ENCODE results near the gene SFTPD. TPM values are rescaled to one million over a fixed set of nuclear protein-coding genes. Genes with fewer than 3 reads are reported as not detected.

The SFTPD gene
- total and polyA plus RNA-seq, 7 donors, result 0.28 to 3.4 (median 1.1) TPM; not detected in 4

DNA sequence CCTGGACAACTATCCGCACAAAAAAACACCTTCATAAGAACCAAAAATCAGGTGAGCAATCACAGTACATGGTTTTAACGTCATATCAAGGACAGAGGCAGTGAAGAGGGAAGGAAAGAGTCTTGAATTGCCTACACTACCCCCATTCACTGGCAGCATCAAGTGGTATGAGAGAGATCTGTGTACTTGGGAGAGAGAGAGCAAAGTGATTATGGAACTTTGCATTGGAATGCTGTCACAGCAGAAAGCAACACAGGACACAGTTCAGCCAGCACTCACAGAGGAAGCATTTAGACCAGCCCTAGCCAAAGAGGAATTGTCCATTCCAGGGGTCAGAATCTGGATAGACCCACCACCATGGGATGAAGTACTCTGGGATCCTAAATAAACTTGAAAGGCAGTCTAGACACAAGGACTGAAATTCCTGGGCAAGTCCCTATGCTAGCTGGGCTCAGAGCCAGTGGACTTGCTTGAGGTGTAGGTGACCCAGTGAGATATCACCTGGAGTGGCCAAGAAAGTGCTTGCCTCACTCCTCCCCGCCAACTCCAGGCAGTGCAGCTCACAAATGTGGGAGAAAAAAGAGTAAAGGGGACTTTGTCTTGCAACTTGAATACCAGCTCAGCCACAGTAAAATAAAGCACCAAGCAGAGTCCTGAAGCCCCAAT, 30.5 kb upstream of the SFTPD start:
- H3K4me3 ChIP-seq, result no peak overlapping the region
- peaks cover 0 to 11% (median 5%) of the 10 kb centered on the region in 3 donors for H3K27me3 ChIP-seq
- no peak for DNase-seq
- no peaks in the 10 kb centered on the region for H3K36me3 ChIP-seq
- intact Hi-C loops (cut with DNase I), result no loop called here
- WGBS, 2 donors, result 78 to 93% methylated on average over 3 of the region's 3 CpGs
- TF ChIP-seq, protein P1, sequence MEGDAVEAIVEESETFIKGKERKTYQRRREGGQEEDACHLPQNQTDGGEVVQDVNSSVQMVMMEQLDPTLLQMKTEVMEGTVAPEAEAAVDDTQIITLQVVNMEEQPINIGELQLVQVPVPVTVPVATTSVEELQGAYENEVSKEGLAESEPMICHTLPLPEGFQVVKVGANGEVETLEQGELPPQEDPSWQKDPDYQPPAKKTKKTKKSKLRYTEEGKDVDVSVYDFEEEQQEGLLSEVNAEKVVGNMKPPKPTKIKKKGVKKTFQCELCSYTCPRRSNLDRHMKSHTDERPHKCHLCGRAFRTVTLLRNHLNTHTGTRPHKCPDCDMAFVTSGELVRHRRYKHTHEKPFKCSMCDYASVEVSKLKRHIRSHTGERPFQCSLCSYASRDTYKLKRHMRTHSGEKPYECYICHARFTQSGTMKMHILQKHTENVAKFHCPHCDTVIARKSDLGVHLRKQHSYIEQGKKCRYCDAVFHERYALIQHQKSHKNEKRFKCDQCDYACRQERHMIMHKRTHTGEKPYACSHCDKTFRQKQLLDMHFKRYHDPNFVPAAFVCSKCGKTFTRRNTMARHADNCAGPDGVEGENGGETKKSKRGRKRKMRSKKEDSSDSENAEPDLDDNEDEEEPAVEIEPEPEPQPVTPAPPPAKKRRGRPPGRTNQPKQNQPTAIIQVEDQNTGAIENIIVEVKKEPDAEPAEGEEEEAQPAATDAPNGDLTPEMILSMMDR (IDR thresholded peaks at IDR 0.05), result no peak
- TF ChIP-seq EP300 (IDR thresholded peaks at IDR 0.05), result no peak
- no peak overlapping the region for H3K27ac ChIP-seq
- H3K4me1 ChIP-seq, result peaks cover 0 to 19% (median 12%) of the 10 kb centered on the region in 4 donors
- H3K9me3 ChIP-seq, result peaks cover 0 to 5% (median 0%) of the 10 kb centered on the region in 4 donors

DNA sequence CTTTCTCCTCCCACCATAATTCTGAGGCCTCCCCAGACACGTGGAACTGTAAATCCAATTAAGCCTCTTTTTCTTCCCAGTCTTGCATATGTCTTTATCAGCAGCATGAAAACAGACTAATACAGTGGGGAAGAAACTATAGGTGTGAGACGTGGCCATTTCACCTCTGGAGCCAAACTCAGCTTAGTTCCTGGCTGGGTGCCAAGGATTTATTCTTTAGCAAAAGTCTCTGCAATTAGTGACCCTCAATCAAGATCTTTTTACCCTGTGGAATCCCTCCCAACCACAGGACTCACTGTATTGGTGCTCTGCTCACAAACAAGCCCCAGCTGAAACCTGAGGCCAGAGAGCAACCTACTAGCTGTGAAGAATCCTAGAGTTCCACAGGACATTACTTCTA, 28.1 kb upstream of the SFTPD start:
- H3K4me1 ChIP-seq, result peaks cover 0 to 6% (median 4%) of the 10 kb centered on the region in 4 donors
- WGBS, 2 donors, result 77 to 83% methylated on average over 2 of the region's 2 CpGs
- H3K36me3 ChIP-seq, result no peaks in the 10 kb centered on the region
- no peak for DNase-seq
- TF ChIP-seq, protein P1 (IDR thresholded peaks at IDR 0.05), result no peak
- TF ChIP-seq POLR2A (IDR thresholded peaks at IDR 0.05) (no peak), EP300 (IDR thresholded peaks at IDR 0.05) (no peak), POLR2AphosphoS5 (IDR thresholded peaks at IDR 0.05) (no peak)
- intact Hi-C loops (cut with DNase I), result no loop called here
- no peak overlapping the region for H3K4me3 ChIP-seq
- H3K27me3 ChIP-seq, result no peaks in the 10 kb centered on the region
- no peak overlapping the region for H3K27ac ChIP-seq
- H3K9me3 ChIP-seq, result peaks cover 0 to 5% (median 0%) of the 10 kb centered on the region in 4 donors

DNA sequence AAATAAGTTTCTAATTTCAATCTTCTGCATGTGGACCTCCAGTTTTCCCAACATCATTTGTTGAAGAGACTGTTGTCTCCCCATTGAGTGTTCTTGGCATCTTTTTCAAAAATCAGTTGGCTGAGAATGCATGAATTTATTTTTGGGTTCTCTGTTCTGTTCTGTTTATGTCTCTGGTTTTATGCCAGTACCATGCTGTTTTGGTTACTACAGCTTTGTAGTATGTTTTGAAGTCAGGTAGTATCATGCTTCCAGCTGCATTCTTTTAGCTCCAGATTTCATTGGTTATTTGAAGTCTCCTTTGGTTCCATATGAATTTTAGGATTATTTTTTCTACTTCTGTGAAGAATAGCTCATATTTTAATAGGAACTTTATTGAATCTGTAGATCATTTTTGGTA, 21.2 kb upstream of the SFTPD start:
- Histone ChIP-seq H3K27me3 (no peaks in the 10 kb centered on the region), H3K4me1 (no peaks in the 10 kb centered on the region), H3K4me3 (no peak overlapping the region), H3K27ac (no peak overlapping the region), H3K9me3 (peaks cover 0 to 4% (median 1%) of the 10 kb centered on the region in 4 donors), H3K36me3 (no peaks in the 10 kb centered on the region)
- no peak for DNase-seq
- intact Hi-C loops (cut with DNase I), result no loop called here
- TF ChIP-seq, protein P1 (IDR thresholded peaks at IDR 0.05), result no peak
- no peak for TF ChIP-seq POLR2A (IDR thresholded peaks at IDR 0.05)
- TF ChIP-seq EP300 (IDR thresholded peaks at IDR 0.05), result no peak
- TF ChIP-seq POLR2AphosphoS5 (IDR thresholded peaks at IDR 0.05), result no peak

DNA sequence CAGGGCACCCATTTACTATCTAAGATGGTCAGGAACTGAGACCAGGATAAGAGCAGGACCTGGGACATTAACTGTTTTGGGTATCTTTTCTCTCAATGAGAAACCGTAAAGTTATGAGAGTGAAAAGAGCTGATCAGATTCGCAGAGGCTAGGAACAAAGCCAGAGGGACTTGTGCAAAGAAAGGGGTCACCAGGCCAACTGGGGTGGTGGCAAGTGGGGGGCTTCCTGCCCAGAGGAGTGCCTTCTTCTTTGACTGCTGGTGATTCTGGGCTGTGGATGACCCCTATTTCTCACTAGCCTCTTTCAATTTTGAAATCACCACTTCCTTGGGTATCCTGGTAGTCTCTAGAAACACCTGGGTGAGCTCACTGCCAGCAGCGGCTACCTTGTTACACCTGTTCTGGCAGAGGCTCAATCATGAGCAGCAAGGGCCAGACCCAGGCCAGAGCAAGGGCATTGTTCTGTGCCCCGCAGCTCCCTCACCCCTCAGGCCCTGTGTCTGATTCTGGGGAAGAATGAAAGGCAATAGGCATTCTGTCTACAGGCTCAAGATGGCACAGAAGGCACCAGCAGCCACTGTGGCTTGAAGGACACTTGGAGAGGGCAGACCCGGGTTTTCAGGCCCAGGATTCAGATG, 999 bp downstream of the SFTPD start:
- intact Hi-C loops (cut with DNase I), result no loop called here
- WGBS, 2 donors, result 71 to 81% methylated on average over 5 of the region's 5 CpGs
- H3K27ac ChIP-seq, result no peak overlapping the region

More for the DNA sequence above, 999 bp downstream of the SFTPD start:
- TF ChIP-seq, protein P1 (IDR thresholded peaks at IDR 0.05), result no peak
- Histone ChIP-seq H3K9me3 (peaks cover 0 to 10% (median 2%) of the 10 kb centered on the region in 4 donors), H3K36me3 (no peaks in the 10 kb centered on the region), H3K4me3 (no peak overlapping the region), H3K4me1 (no peaks in the 10 kb centered on the region), H3K27me3 (no peaks in the 10 kb centered on the region)
- DNase-seq, result no peak
